BJ (cell line): ENCODE results near the gene PHF14. TPM values are rescaled to one million over a fixed set of nuclear protein-coding genes. Genes with fewer than 3 reads are reported as not detected.
A peak's percentile ranks its signal among the peaks of the same experiment; 100 is the strongest.

Experiments
- CTCF ChIA-PET: fragments of 350-600 bp; formaldehyde crosslinking; extraction: SDS; loops from one replicate; lab custom pipeline; 2021; ENCODE audit warnings: antibody characterized with exemption, inconsistent platforms; lab: Yijun Ruan, JAX
- POLR2A ChIA-PET: fragments of 300-600 bp; sonication (Branson Sonifier 250); formaldehyde crosslinking; extraction: SDS; loops from one replicate; lab custom pipeline; 2021; ENCODE audit warnings: antibody characterized with exemption; lab: Charles Lee
- DNase-seq: peaks from one replicate; pipeline ENCODE4 v3.0.0-alpha.2; 2011; ENCODE audit warnings: low read depth
- H3K27me3 ChIP-seq: 2 replicates; pipeline ENCODE4 v1.6.0; 2011; ENCODE audit warnings: low read length; ENCODE audit not compliant: control insufficient read depth, insufficient read depth
- H3K36me3 ChIP-seq: 2 replicates; pipeline ENCODE4 v1.5.1; 2011; ENCODE audit warnings: low read length; ENCODE audit not compliant: control insufficient read depth, insufficient read depth
- H3K4me3 ChIP-seq: 2 replicates; pipeline ENCODE4 v1.5.1; 2011; ENCODE audit warnings: low read depth, mild to moderate bottlenecking, control low read depth, low read length
- polyA plus RNA-seq: library from polyadenylated mRNA; depleted of rRNA; stranded (reverse); fragments of >200 nt; gene quantifications from 2 replicates; pipeline ENCODE4 v1.2.3, GENCODE V29; 2011
- TF ChIP-seq, protein P1 (sequence below): IDR thresholded peaks from 2 replicates; pipeline ENCODE4 v1.5.1; 2011; ENCODE audit warnings: low read depth, mild to moderate bottlenecking, control low read depth, inconsistent platforms, low read length, moderate library complexity; ENCODE audit not compliant: insufficient read depth

Gene PHF14
- polyA plus RNA-seq, 1 experiment: 6.5 TPM

DNA sequence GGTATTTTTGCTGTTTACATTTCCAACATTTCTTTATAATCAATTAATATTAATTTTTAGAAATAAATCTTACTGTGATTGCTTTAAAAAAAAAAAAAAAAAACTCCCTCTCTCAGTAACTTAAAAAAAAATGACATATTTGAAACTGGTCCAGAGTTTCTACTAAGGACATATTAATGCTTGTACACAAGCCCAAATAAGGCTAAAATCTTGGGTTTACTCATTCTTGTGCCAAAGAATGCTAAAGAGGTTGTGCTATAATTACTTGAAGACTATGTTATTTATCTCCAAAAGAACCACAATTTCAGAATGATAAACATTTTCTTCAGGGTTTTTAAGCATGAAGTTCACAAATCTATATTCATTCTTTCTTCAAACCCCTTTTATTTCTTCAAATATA, 39.4 kb upstream of the PHF14 start:
- no peaks in the 10 kb centered on the region for H3K27me3 ChIP-seq
- TF ChIP-seq, protein P1, sequence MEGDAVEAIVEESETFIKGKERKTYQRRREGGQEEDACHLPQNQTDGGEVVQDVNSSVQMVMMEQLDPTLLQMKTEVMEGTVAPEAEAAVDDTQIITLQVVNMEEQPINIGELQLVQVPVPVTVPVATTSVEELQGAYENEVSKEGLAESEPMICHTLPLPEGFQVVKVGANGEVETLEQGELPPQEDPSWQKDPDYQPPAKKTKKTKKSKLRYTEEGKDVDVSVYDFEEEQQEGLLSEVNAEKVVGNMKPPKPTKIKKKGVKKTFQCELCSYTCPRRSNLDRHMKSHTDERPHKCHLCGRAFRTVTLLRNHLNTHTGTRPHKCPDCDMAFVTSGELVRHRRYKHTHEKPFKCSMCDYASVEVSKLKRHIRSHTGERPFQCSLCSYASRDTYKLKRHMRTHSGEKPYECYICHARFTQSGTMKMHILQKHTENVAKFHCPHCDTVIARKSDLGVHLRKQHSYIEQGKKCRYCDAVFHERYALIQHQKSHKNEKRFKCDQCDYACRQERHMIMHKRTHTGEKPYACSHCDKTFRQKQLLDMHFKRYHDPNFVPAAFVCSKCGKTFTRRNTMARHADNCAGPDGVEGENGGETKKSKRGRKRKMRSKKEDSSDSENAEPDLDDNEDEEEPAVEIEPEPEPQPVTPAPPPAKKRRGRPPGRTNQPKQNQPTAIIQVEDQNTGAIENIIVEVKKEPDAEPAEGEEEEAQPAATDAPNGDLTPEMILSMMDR: no peak
- H3K36me3 ChIP-seq: peaks cover 3% of the 10 kb centered on the region; the same call in 1 of the 2 replicates
- no peak overlapping the region for H3K4me3 ChIP-seq
- DNase-seq: peak; percentile 25
- ChIA-PET CTCF (no interaction called here), POLR2A (no interaction called here)

- Histone ChIP-seq H3K4me3 (peak overlapping the region; percentile 69), H3K36me3 (peaks cover 3% of the 10 kb centered on the region; the same call in 1 of the 2 replicates), H3K27me3 (peaks cover 4% of the 10 kb centered on the region)
- no peak for DNase-seq
- TF ChIP-seq, protein P1: no peak
- CTCF ChIA-PET: interaction anchor here (0.6 to 1.5 kb wide), 2 partner anchors 9 to 47 kb away, joined by 3 to 4 read pairs; no protein-coding TSS in a partner anchor
- POLR2A ChIA-PET: interaction anchor here (0.5 kb wide), 1 partner anchor 174 kb away, joined by 3 read pairs; no protein-coding TSS in a partner anchor
These were observed 34.3 kb upstream of the PHF14 start for GRCh38 chr7:10939237-10939910.

GRCh38 chr7:10939911-10940703, 33.6 kb upstream of the PHF14 start:
- ChIA-PET POLR2A (interaction anchor here (0.5 to 1.2 kb wide), 3 partner anchors 34 to 174 kb away, joined by 3 to 4 read pairs (median 3); partner anchors contain the start of gene PHF14), CTCF (interaction anchor here (1.4 to 1.5 kb wide), 2 partner anchors 10 to 19 kb away, joined by 3 to 4 read pairs; no protein-coding TSS in a partner anchor)

GRCh38 chr7:10940704-10941355, 32.8 kb upstream of the PHF14 start:
- ChIA-PET CTCF (interaction anchor here (1.4 to 1.5 kb wide), 2 partner anchors 11 to 18 kb away, joined by 3 to 4 read pairs; no protein-coding TSS in a partner anchor), POLR2A (interaction anchor here (0.9 to 1.2 kb wide), 2 partner anchors 33 to 34 kb away, joined by 3 to 4 read pairs; partner anchors contain the start of gene PHF14)
- Histone ChIP-seq H3K4me3 (peak overlapping the region; percentile 39), H3K27me3 (peaks cover 4% of the 10 kb centered on the region), H3K36me3 (peaks cover 3% of the 10 kb centered on the region; the same call in 1 of the 2 replicates)
- no peak for DNase-seq
- TF ChIP-seq, protein P1: no peak

More at GRCh38 chr7:10939911-10940703, 33.6 kb upstream of the PHF14 start:
- Histone ChIP-seq H3K4me3 (peak overlapping the region; percentile 69), H3K27me3 (peaks cover 4% of the 10 kb centered on the region), H3K36me3 (peaks cover 3% of the 10 kb centered on the region; the same call in 1 of the 2 replicates)
- TF ChIP-seq, protein P1: no peak
- DNase-seq: peak; percentile 74
